AG09309 (cell line): ENCODE results near the gene PLCH2.

Experiments
- DNase-seq: peaks from one replicate; pipeline ENCODE4 v3.0.0-alpha.2; 2010; ENCODE audit warnings: low read depth
- H3K4me3 ChIP-seq: 2 replicates; pipeline ENCODE4 v1.5.1; 2011; ENCODE audit warnings: mild to moderate bottlenecking, low read depth, low read length, moderate library complexity; ENCODE audit not compliant: control insufficient read depth
- TF ChIP-seq, protein P1 (sequence below): IDR thresholded peaks from 2 replicates; pipeline ENCODE4 v1.5.1; 2011; ENCODE audit warnings: mild to moderate bottlenecking, low read depth, low read length, inconsistent platforms; ENCODE audit not compliant: insufficient read depth, control insufficient read depth; ENCODE audit errors: missing control alignments

The PLCH2 gene

DNA sequence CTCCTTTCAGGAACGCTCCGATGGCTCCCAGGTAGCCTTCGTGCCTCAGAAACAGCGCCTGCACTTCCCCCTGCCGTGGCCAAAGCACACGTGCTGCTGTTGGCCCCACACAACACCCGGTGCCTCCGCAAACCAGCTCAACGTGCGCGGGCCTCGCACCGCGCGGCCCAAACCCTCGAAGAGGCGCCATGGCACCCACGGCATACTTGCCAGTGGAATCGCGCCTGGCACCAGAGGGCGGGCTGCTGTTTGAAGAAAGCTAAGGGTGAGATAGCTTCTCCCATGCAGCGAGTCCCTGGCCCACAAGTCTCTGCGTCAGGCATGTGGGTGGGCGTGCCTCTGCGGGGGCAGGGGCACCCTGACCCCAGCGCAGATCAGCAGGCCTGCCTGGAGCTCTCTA is 42.4 kb downstream of the PLCH2 start:
- no peak for DNase-seq
- H3K4me3 ChIP-seq = no peak overlapping the region
- TF ChIP-seq, protein P1, sequence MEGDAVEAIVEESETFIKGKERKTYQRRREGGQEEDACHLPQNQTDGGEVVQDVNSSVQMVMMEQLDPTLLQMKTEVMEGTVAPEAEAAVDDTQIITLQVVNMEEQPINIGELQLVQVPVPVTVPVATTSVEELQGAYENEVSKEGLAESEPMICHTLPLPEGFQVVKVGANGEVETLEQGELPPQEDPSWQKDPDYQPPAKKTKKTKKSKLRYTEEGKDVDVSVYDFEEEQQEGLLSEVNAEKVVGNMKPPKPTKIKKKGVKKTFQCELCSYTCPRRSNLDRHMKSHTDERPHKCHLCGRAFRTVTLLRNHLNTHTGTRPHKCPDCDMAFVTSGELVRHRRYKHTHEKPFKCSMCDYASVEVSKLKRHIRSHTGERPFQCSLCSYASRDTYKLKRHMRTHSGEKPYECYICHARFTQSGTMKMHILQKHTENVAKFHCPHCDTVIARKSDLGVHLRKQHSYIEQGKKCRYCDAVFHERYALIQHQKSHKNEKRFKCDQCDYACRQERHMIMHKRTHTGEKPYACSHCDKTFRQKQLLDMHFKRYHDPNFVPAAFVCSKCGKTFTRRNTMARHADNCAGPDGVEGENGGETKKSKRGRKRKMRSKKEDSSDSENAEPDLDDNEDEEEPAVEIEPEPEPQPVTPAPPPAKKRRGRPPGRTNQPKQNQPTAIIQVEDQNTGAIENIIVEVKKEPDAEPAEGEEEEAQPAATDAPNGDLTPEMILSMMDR = no peak

DNA sequence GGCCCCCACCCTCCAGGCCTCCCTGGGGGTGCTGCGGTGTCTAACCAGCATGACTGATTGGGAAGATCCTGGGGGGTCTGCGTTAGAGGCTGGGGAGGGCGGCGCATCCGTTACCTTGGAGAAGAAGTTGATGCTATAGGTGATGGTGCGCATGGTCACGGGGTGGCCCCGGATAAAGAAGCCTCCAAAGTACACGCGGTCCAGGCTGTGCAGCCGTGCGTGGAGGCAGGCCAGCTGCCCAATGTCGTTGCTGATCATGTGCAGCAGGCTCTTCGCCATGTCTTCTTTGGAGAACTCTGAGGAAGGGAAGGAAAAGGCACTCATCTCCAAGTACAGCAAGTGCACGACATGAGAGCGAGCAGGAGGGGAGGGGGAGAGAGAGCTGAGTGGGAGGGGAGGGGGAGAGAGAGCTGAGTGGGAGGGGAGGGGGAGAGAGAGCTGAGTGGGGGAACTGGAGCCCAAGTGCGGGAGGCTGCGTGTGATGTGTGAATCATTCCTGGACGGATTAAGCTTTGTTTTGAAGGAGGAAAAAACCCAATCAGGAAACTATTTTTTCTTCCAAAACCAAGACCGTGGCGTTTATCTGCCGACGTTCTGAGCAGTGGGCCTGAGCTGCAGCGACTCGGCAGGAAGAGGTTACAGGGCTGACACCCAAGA is 43.1 kb downstream of the PLCH2 start:
- TF ChIP-seq, protein P1 = no peak
- no peak overlapping the region for H3K4me3 ChIP-seq
- DNase-seq = no peak

DNA sequence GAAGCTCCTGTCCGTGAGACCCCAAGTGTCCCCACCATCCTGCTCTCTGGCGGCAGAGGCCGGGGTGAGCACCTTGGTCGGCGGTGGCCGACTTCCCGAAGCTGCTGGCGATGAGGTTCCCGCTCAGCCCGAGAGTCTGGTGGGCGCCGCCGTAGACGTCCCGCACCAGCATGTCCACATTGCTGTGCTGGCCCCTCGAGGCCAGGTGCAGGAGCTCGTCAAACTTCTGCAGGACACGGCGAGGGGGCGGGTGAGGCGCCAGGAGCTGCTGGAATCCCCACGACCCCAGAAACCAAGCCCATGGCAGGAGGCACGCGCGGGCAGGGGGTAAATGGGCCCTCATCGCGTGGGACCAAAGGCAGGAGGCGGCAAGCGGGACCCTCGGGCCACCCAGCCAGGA is 43.6 kb downstream of the PLCH2 start:
- no peak overlapping the region for H3K4me3 ChIP-seq
- DNase-seq = no peak
- TF ChIP-seq, protein P1 = no peak

DNA sequence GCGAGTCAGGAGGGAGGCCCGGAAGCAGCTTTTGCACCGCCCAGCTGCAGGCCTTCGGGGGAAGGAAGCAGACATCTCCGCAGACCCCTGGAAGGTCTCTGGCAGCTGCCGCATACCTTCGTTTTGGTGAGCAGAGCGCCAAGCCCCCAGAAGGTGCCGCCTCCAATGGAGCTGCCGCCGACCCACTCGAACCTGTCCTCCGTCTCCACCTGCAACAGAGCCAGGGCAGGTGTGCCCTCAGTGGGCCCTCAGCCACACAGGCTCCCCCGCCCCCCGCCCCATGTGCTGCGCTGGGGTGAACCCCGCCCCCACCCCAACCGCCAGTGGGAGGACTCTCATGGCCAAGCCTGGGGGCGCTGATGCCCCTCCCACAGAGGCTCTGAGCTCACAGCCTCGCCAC is 44.1 kb downstream of the PLCH2 start:
- no peak for DNase-seq
- TF ChIP-seq, protein P1 = no peak
- H3K4me3 ChIP-seq = no peak overlapping the region

DNA sequence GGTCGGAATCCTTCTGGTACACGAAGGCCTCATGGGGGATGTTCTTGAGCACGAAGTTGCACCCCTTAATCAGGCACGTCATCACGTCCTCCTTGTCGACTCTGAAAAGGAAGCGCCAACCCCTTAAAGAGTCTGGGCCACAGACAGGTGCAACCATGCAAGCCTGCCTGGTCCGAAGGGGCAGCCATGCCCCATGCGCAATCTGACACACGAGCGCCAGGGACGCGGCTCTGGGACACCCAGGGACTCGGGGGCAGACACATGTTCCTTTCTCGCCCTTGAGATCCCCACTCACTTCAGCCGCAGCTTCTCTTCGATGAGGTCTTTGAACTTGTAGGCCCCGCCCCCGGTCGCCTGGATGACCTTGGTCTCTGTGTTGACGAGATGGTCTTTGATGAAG is 44.7 kb downstream of the PLCH2 start:
- TF ChIP-seq, protein P1 = no peak
- DNase-seq = no peak
- H3K4me3 ChIP-seq = no peak overlapping the region

DNA sequence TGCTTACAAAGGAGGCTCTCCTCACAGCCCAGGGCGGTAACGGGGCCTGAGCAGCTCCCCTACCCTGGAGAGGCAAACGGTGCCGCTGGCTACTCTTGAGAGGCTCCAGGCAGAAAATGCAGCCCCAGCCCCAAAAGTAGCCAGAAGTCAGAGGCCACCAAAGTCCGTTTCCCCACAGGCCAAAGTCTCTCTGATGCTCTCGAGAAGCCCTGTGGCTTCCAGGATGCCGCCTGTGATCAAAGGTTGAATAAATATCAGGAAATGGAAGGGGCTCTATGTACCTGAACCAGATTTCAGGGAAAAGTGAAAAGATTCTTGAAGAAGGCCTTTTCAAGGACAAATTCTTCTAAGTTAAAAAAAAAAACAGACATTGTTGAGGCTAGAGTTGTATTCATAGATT is 46.1 kb downstream of the PLCH2 start:
- DNase-seq = no peak
- TF ChIP-seq, protein P1 = no peak
- no peak overlapping the region for H3K4me3 ChIP-seq
